AG08395 (cell line): Measurements from ENCODE around the gene TMEM212.
A peak's percentile ranks its signal among the peaks of the same experiment; 100 is the strongest.

Experiments
- DNase-seq: peaks from one replicate; pipeline ENCODE4 v3.0.0; 2012; ENCODE audit warnings: mixed read lengths, low spot score

The TMEM212 gene

DNA sequence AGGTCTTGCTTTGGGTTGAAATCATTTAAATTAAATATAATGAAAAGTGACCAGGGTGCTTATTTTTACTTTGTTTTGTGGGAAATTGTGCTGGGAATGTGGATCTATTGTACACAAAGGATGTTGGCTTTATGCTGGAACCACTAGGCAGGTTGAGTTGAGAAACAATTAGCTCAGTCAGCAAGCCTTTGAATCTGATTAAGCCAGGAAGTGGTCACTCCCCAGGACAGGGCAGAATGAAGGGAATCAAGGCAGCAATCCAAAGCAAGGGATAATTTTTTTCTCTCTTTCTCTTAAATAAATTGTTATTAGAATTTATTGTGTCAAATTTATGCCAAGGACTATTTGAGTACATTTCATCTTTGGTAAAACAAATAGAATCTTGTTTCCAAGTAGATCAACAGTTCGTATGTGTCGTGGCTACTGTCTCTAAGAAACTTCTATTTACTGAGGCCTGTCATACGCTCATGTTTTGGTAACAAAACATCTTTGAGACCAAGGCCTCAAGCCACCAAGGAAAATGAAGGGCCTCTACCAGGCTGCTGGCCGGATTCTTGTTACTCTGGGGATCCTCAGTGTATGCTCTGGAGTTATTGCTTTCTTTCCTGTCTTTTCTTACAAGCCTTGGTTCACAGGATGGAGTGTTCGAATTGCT is at the start of gene TMEM212:
Gene TMEM212 (plus strand): TSS at position 486 of the 655 bp plus-strand sequence. CDS start 35 bp downstream, at position 521.
- DNase-seq, result peak; percentile 23

DNA sequence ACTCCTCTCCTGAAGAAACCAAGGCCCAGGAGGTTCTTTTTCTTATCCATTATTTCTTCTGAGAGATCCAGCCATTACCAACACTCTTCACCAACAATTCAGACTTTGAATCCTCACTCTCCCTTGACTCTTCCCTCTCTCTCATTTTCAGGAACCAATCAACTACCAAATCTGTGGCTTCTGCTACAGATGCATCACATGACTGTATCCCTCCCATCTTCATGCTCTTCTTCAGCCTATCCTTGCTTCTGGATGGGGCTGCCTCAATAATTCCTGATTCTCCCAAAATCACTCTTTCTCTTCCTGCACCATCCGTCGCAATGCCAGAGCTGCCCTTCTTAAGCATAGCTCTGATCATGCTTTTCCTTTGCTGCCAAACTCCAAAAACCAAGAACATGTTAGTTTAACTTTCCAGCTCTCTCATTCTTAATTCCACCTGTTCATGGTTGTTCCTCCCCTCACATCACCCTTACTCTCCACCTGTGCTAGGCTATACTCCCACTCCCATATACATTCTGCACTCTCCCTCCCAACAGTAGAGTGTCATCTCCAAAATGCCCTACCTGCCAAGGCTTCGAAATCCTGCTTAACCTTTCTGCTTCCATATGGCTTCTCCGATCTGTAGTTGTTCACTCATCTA is 46.4 kb upstream of the TMEM212 start:
- no peak for DNase-seq

DNA sequence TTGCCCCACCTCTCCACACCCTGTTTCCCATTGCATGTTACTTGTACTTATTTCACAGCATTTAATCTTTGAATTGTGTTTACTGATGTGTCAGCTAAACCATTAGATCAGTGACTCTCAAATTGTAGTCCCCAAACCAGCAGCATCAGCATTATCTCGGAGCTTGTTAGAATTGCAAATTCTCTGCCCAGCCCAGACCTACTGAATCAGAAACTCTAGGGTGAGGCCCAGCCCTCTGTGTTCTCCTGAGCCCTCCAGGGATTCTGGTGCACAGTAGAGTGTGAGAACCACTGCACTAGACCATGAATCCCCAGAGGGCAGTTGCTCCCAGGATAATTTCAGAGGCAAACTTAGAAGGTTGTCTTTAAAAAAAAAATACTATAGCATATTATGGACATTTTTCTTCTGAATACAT is 45.9 kb upstream of the TMEM212 start:
- no peak for DNase-seq

DNA sequence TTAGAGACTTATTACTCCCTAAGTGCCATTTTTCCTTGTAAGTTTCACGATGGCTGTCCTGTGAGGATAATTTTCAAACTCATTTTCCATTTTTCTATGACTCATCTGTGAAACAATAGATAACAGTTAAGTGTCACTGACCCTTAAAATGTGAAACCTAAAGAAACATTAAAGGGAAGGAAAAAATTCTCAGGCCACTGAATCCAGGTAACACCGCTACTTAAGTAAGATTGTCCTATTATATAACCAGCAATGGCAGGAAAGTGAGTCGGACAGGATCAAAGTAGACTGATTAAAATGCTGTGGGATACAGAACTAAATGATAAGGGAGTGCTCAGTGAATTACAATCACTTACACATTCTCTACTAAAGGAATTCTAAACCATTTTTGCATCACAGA is 45.3 kb upstream of the TMEM212 start:
- no peak for DNase-seq

DNA sequence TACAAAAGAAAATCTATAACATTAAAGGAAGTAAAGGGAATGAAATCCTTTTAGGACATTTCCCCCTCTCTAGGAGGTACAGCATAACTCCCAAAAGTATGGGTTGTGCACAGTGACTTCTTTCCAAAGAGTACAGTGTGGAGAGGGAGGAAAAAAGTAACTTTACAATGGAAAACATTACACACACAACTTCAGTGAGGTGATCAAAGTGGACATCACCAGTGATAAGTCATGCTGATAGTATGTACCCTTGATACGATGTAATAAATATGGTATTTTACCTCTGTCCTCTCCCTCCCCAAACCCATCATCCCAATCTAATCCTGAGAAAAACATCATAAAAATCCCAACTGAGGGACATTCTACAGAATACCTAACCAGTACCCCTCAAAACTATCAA is 43.6 kb upstream of the TMEM212 start:
- DNase-seq, result no peak

DNA sequence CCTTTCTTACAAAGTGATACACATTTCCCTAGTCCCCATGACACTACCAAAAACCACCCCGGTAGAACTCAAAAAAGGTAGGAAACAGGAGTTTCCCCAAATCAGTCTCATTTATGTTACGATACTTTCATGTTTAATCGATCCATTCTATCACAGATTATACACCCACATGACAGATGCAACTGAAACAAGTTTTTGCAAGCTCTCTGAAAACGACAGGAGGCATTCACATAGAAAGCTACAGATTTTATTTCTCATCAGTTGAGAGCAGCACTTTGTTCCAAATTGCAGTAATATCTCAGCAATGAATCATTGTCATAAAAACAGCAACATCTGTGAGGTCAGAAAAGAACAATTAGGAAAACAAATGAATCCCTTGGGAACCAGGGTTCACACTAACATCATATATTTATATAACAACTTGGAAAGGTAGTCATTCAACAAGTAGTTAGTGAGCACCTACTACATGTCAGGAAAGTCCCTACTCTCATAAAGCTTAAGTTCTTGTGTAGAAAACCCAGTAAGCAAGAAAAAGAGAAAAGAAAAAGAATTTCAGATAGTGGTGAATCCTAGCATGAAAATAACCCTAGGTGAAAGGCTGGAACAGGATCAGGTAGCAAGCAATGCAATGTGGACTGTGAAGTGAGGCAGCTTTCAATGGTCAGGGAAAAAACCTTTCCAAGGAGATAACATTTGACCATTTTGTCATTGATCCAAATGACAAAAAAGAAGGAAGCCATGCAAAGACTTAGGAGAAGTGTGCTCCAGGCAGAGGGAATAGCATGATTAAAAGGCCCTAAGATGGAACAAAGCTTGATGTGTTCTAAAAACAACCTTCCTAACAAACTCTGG is 41.2 kb upstream of the TMEM212 start:
- peak; percentile 58 for DNase-seq

DNA sequence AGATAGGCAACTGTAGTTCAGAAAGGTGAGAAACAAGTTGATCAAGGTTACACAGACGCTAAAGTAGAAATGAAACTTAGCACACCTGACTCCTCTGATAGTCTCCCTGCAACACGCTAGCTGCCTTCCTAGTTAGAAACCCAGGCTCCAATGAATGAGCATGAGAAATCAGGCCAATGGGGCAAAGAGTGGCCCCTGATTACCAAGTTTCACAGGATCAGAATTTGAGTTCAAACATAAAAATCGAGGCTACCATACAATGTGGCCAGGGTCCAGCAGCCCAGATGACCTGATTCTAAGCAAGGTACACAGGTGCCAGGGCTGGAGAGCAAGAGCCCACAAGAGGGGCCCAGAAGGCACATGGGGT is 40.6 kb upstream of the TMEM212 start:
- DNase-seq, result no peak

DNA sequence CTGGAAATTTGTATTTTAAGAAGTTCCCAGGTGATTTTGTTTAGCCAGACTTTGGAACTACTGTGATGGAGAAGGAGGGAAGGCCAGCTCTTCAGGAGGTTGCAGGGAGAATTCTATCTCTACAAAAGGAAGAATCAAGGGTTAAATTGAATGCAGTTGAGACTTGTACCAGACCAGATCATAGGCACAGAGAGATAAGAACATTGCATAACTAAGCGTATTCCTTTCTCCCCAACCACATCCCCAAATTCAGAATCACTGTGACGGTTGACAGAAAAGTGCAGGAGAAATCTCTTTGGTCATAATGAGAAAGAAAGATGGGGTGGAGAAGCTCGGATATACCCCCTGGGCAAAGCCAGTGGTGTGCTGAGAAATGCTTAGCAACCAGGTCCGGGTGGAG is 40.1 kb upstream of the TMEM212 start:
- no peak for DNase-seq

DNA sequence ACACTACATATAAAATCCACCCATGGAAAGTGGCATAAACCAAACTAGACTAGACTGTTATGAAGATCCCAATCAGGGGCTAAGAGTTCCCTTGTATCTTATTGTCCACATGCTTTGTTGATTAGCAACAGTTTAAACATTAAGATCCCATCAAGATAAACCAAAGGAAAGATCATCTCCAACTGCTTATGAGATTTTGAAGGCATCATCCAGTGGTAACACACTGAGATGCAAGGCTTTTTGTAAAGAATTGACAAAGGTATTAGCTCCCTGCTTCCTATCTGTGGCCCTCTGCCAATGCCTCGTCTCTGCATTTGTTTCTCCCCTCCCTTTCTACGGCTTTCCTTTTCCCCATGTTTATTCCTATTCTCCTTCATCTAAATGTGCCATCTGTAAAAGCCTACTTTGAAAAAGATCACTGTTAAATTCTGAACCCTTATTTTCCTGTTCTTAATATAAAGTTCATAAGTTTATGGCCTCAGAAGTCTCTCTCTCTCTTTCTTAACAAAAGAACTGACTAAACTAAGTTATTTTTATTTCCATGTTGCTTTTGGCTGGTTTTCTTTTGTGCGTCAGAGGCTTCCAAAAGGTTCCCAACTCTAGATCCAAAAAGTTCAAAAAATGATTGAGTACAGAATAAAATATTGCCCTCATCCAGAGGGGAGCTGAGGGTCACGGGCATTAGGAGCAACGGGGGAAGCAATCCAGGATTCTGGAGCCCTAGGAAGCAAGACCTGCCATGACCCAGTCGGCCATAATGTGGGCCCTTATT is 38.3 kb upstream of the TMEM212 start:
- no peak for DNase-seq

DNA sequence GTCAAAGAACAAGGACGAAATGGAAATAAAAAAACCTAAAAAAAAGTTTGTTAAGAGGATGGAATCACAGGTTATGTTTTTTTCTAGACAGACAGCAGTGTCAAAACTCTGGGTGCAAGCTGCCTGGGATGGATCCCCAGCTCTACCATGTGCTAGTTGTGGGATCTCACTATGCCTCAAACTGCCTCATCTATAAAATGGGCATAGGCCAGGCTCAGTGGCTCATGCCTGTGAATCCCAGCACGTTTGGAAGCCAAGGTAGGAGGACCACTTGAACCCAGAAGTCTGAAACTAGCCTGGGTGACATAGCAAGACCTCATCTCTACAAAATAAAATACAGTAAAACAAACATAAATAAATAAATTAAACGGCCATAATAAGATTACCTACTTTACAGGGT is 37.5 kb upstream of the TMEM212 start:
- no peak for DNase-seq

DNA sequence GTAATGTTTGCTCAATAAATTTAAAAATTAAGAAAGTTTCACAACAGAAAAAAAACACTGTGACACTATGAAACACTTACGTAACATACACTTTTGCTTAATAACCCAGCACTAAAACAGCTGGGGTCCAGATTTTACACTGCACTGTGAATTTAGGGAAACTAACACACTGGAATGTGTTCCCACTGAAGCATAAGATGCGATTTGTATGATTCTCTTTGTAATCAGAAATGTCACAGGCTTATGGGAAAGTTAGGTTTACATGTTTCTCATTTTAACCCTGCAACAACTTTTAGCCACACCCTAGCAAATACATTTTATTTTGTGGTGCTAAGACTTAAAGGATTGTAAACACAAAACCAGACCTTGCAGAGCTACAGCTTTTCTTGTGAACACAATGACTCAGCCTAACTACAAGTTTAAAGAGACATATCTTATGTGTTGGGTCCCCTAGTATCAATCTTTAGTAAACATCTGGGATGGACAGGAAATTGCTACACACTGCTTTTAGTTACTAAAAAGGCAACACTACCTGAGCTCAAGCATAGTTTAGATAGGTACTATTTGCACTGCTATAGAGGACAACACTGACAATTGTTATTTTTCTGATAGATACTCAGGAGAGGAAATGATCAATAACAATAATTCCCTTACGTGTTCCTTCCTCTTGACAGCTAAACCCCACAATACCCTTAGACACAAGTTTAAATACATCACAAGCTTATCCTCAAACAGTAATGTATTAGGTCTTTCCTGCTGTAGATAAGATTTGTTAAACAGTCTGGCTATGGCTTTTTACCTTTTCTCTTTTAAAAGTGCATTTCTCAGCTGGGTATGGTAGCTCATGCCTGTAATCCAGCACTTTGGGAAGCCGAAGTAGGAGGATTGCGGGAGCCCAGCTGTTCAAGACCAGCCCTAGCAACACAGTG is 36.7 kb upstream of the TMEM212 start:
- peak; percentile 24 for DNase-seq

DNA sequence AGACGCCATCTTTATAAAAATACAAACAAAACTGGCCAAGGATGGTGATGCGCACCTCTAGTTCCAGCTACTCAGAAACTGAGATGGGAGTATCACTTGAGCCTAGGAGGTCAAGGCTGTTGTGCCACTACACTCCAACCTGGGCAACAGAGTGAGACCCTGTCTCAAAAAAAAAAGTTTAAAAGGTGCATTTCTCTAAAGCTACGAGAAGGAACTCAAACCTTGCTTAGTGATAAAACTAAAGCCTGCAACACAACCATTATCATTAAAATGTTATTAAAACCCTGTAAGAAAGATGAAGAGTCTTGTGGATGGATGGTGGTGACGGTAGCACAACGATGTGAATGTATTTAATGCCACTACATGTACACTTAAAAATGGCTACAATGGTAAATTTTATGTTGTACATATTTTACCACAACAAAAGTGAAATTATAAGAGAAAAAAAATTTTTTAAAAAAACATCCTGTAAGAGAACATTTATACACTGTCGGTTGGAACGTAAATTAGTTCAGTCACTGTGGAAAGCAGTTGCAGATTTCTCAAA is 35.9 kb upstream of the TMEM212 start:
- DNase-seq, result no peak

DNA sequence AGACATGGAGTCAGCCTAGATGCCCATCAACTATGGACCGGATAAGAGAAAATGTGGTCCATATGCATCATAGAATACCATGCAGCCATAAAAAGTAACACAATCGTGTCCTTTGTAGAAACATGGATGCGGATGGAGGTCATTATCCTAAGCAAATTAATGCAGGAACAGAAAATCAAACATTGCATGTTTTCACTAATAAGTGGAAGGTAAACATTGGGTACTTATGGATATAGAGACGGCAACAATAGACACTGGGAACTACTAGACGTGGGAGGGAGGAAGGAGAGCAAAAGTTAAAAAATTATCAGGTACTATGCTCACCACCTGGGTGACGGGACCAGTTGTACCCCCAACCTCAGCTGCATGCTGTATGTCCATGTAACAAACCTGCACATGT is 35.3 kb upstream of the TMEM212 start:
- no peak for DNase-seq

DNA sequence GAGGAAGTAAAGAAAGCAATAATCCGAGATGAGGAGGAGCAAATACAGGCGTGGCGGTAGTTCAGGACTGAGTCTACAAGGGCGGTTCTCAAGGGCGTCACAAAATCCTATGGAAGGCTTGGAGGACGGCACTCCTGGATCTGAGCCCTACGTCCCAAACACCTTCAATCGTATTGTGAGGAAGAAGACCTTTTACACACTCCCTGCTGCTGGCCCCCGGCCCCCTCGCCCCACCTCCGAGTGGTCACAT is 33.6 kb upstream of the TMEM212 start:
- DNase-seq, result no peak

DNA sequence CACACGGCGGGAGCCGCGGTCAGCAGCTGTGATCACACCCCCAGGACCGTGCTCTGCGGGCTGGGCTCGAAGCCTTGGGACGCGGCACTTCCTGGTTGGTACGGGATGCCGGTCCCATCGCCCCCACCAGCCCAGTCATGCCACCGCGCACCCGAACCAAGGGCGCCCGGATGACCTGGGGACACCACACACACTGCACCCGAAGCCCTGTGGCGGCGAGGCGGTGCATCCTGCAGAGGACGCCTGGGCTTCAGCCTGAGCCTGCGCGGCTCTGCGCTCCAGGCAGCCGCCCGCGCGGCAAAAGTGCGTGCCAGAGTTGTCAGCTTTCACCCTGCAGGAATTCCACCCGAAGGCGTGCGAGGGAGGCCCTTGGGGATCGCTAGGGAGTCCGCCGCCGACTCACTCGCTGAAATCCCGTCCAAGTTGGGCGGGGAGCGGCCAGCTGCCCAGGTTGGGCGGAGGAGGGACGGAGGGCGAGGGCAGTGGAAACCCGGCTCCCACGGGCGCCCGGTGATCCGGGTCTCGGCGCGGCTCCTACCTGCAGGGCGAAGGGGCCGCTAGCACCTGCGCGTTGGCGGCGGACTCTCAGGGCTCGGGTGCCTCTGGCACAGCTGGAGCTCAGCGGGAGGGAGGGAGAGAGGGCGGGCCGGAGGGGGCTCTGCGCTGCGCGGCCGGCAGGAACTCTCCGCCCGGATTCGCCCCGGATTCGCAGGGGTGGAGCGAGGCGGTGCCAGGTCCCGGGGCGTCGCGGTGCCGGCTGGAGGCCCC is 33.1 kb upstream of the TMEM212 start, which contains the start of gene PLD1:
Gene PLD1 (minus strand): TSS at position 623 of the 768 bp plus-strand sequence. CDS start 72,432 bp downstream, outside the sequence.
- DNase-seq, result peak; percentile 91

DNA sequence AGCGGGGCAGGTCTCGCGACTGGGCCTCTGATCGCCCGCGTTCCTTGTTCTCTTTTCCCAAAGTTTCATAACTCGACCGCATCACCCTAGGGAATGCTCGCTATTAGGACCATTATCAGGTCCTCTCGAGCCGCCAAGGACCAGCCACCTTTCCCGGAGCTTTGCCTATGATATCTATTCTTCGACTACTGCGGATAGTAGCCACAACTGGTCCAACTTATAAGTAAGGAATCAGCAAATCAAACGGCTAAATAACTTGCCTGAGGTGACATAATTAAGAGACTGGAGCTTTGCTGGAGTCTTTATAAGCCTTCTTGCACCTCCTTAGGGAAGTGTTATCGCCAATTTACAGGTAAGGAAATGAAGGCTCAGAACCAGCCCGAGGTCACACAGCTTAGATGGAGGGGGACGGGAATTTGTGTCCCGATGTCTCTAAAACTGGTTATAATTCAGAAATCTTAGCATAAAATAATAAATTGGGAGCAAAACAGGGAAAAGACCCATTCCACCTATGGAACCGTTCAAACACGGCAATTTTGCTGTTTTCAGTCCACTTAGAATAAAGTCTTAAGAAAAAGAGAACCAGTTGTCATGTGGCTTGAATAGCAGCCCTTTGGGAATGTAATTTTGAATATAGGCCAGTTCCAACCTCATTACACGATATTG is 32.4 kb upstream of the TMEM212 start:
- no peak for DNase-seq

DNA sequence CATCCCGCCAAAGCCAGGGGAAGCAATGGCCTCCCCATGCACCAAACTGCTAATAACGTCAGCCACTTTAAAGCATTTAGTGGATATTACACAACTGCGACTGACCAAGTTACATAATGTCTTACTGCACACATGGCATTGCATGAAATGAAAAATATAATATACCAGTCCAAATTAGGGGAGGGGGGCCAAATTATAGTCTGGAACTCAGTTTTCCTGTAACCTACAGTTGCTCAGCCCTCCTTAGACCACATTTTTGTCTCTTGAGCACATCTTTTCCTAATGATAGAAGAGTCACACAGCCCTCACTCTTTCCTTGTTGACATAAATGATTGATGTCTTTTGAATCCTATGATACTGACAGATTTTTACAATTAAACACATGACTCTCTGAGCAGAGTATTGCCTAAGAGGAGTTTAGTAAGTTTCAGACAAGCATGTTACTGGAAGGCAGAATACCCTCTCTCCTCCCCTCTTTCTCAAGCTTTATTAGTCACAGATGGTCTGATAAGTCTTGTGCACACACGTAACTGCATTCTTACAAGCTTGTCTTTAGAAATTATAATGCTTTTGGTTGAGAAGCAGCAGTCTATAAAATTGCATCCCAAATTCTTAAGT is 31.7 kb upstream of the TMEM212 start:
- peak; percentile 84 for DNase-seq

DNA sequence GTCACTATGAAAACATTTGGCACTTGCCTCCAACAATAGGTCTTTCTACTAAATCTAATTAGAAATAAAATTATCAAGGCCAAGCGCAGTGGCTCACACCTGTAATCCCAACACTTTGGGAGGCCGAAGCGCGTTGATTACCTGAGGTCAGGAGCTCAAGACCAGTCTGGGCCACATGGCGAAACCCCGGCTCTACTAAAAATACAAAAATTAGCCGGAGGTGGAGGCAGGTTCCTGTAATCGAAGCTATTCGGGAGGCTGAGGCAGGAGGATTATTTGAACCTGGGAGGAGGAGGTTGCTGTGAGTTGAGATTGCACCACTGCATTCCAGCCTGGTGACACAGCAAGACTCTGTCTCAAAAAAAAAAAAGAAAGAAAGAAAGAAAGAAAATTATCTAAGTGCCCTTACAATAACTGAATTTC is 31.2 kb upstream of the TMEM212 start:
- no peak for DNase-seq

DNA sequence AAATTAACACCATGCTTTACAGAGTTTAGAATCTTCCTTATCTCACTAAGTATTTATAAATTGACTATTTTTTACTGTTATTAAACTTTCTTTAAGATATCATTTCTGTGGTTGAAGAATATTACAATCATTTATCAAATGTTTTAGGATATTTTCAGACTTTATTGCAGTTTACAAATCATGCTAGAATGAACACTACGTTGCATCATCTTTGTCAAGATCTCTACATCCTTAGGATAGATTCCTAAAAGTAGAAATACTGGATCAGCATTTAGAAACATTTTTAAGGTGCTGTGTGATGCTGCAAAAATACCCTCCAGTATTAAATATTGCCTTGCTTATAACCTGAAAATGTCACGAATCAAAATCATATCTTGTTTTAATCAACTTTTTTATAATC is 30.3 kb upstream of the TMEM212 start:
- DNase-seq, result no peak
